Measurements from ENCODE around the gene PRPS1. TPM values are rescaled to one million over a fixed set of nuclear protein-coding genes. Genes with fewer than 3 reads are reported as not detected.
"Not testable (repeated sequence)": the region's sequence is repeated elsewhere in the genome, so short reads cannot be mapped to it uniquely, and the experiment has no call there.

Gene PRPS1
- polyA plus RNA-seq, 10 donors, result 23.5 to 33.4 (median 26.8) TPM

GRCh38 chrX:107628662-107629539 lies 591 bp downstream of the PRPS1 start:
- peak; percentile 7 to 69 (median 25) for DNase-seq

GRCh38 chrX:107629540-107629909 lies 1.2 kb downstream of the PRPS1 start:
- peak; percentile 16 to 55 (median 28) for DNase-seq

GRCh38 chrX:107630031-107630689 lies 1.9 kb downstream of the PRPS1 start:
- DNase-seq, result no peak

- DNase-seq, result peak in 1 of 3 donors; percentile 25
Observed at GRCh38 chrX:107632346-107632745, 4.0 kb downstream of the PRPS1 start.

GRCh38 chrX:107646735-107647134 lies 18.4 kb downstream of the PRPS1 start:
- DNase-seq, result no peak

- DNase-seq, result no peak
Observed at GRCh38 chrX:107648332-107648731, 20.0 kb downstream of the PRPS1 start.

GRCh38 chrX:107654566-107654871 lies 26.2 kb downstream of the PRPS1 start:
- DNase-seq, result no peak

GRCh38 chrX:107654872-107655761 lies 26.8 kb downstream of the PRPS1 start:
- DNase-seq, result peak in 2 of 3 donors; percentile 38 to 65

GRCh38 chrX:107656978-107657377 lies 28.7 kb downstream of the PRPS1 start:
- DNase-seq, result no peak

GRCh38 chrX:107658660-107659059 lies 30.4 kb downstream of the PRPS1 start:
- DNase-seq, result no peak

- no peak for DNase-seq
Observed at GRCh38 chrX:107659286-107659685, 31.0 kb downstream of the PRPS1 start.

- DNase-seq, result peak in 2 of 3 donors; percentile 64 to 74
Observed at GRCh38 chrX:107659768-107660167, 31.5 kb downstream of the PRPS1 start.

- DNase-seq, result no peak
Observed at GRCh38 chrX:107662145-107662544, 33.8 kb downstream of the PRPS1 start.

GRCh38 chrX:107662824-107663223 lies 34.5 kb downstream of the PRPS1 start:
- no peak for DNase-seq

- DNase-seq, result no peak
Observed at GRCh38 chrX:107666931-107667330, 38.6 kb downstream of the PRPS1 start.

- no peak for DNase-seq
Observed at GRCh38 chrX:107667426-107667825, 39.1 kb downstream of the PRPS1 start.

GRCh38 chrX:107668710-107669109 lies 40.4 kb downstream of the PRPS1 start:
- DNase-seq, result not testable (repeated sequence)

- DNase-seq, result no peak
Observed at GRCh38 chrX:107669261-107669660, 41.0 kb downstream of the PRPS1 start.

- DNase-seq, result no peak
Observed at GRCh38 chrX:107669885-107670628, 41.7 kb downstream of the PRPS1 start.

- not testable (repeated sequence) for DNase-seq
Observed at GRCh38 chrX:107671256-107671655, 42.9 kb downstream of the PRPS1 start.

- peak in 2 of 3 donors; percentile 47 to 70 for DNase-seq
Observed at GRCh38 chrX:107672955-107673378, 44.7 kb downstream of the PRPS1 start.

Data from muscle of back (tissue), 11 donors.